ENCODE data around the gene TWNK. TPM values are rescaled to one million over a fixed set of nuclear protein-coding genes. Genes with fewer than 3 reads are reported as not detected.

Gene TWNK
- total and polyA plus RNA-seq, 10 of the 15 experiments (the other 5 are each of a cell fraction or from before 2014, with no cell fraction given) = 13.6 to 32.8 (median 18.0) TPM

GRCh38 chr10:100984672-100985177 is 2.6 kb upstream of the TWNK start:
- H3K4me2 ChIP-seq (ENCODE audit: control insufficient read depth, insufficient read depth) = no peak overlapping the region
- intact Hi-C loops (cut with micrococcal nuclease; ENCODE audit: unreplicated experiment) = no loop called here
- RAD21 ChIA-PET (ENCODE audit: unreplicated experiment) = interaction anchor here (2.1 kb wide), 1 partner anchor 13 kb away, joined by 11 read pairs; no protein-coding TSS in a partner anchor
- POLR2A ChIA-PET = interaction anchor here (0.6 to 2.8 kb wide), 7 partner anchors 13 to 939 kb away, joined by 3 to 23 read pairs (median 3); partner anchors contain the start of genes LZTS2, SEMA4G and SLF2
- in situ Hi-C loops (cut with MboI) = no loop called here
- H3K27ac ChIP-seq (ENCODE audit: control insufficient read depth, insufficient read depth) = no peak overlapping the region
- peaks cover 34% of the 10 kb centered on the region for H3K79me2 ChIP-seq (ENCODE audit: control insufficient read depth, insufficient read depth, low read length)
- DNase-seq (ENCODE audit: low read depth, low spot score) (no peak), ATAC-seq (no peak), FAIRE-seq (no peak)
- TF ChIP-seq, protein P1, sequence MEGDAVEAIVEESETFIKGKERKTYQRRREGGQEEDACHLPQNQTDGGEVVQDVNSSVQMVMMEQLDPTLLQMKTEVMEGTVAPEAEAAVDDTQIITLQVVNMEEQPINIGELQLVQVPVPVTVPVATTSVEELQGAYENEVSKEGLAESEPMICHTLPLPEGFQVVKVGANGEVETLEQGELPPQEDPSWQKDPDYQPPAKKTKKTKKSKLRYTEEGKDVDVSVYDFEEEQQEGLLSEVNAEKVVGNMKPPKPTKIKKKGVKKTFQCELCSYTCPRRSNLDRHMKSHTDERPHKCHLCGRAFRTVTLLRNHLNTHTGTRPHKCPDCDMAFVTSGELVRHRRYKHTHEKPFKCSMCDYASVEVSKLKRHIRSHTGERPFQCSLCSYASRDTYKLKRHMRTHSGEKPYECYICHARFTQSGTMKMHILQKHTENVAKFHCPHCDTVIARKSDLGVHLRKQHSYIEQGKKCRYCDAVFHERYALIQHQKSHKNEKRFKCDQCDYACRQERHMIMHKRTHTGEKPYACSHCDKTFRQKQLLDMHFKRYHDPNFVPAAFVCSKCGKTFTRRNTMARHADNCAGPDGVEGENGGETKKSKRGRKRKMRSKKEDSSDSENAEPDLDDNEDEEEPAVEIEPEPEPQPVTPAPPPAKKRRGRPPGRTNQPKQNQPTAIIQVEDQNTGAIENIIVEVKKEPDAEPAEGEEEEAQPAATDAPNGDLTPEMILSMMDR (IDR thresholded peaks at IDR 0.05 in 2 of 3, conservative IDR thresholded peaks at IDR 0.05 in 1 of 3; ENCODE audit: control insufficient read depth in 2 of 3, extremely low read depth in 1 of 3, insufficient read depth in 1 of 3, low read depth in 3 of 3, low read length in 3 of 3) = no peak
- TF ChIP-seq STAT1 (conservative IDR thresholded peaks at IDR 0.05) (no peak), MYC (IDR thresholded peaks at IDR 0.05; ENCODE audit: insufficient read depth, insufficient read length, insufficient replicate concordance, low read length, severe bottlenecking) (no peak), EP300 (IDR thresholded peaks at IDR 0.05; ENCODE audit: borderline replicate concordance in 1 of 2, control insufficient read depth in 1 of 2, low read depth in 2 of 2, low read length in 2 of 2) (no peak), MYB (IDR thresholded peaks at IDR 0.05; ENCODE audit: borderline replicate concordance, low read depth, low read length) (no peak)
- H3K4me1 ChIP-seq (ENCODE audit: control insufficient read depth, insufficient read depth, low read length) = peaks cover 16% of the 10 kb centered on the region
- BruUV-seq (replicated peaks) = no TSS peak
- no peak overlapping the region for H3K9ac ChIP-seq (ENCODE audit: control insufficient read depth, insufficient read depth, low read length)
- SMC1A ChIA-PET (ENCODE audit: uncharacterized antibody, unreplicated experiment) = no interaction called here
- peaks cover 2 to 4% of the 10 kb centered on the region in 2 experiments; a peak in 2 of 4 replicates for H3K36me3 ChIP-seq (ENCODE audit: control insufficient read depth in 2 of 2, insufficient read depth in 2 of 2, low read length in 1 of 2)
- 66% methylated on average over 2 of the region's 2 CpGs for WGBS (ENCODE audit: insufficient coverage, insufficient replicate concordance, low lambda C conversion rate, missing lambda C conversion rate)
- no peaks in the 10 kb centered on the region for H3K9me3 ChIP-seq (replicated peaks; ENCODE audit: control insufficient read depth, insufficient read depth, low read length)
- no peak overlapping the region for H3K4me3 ChIP-seq
- no peak overlapping the region for H2AFZ ChIP-seq (ENCODE audit: control insufficient read depth, low read depth, low read length)
- CTCF ChIA-PET = interaction anchor here (0.9 to 5.5 kb wide), 5 partner anchors 10 to 449 kb away, joined by 3 to 42 read pairs (median 4); partner anchors contain the start of gene HIF1AN
- no peaks in the 10 kb centered on the region for H3K27me3 ChIP-seq (replicated peaks in 1 of 2; ENCODE audit: control insufficient read depth in 2 of 2, insufficient read depth in 2 of 2, low read length in 1 of 2)
- H4K20me1 ChIP-seq (ENCODE audit: control insufficient read depth, insufficient read depth) = no peaks in the 10 kb centered on the region
